HEK293T (cell line): ENCODE data around the gene PPP2R3A.
"Not testable (repeated sequence)": the region's sequence is repeated elsewhere in the genome, so short reads cannot be mapped to it uniquely, and the experiment has no call there.

Experiments used
- CTCF ChIA-PET: fragments of 350-600 bp; formaldehyde crosslinking; extraction: SDS; loops from one replicate; lab custom pipeline; 2021; ENCODE audit warnings: antibody characterized with exemption, inconsistent platforms; lab: Yijun Ruan, JAX
- POLR2A ChIA-PET: fragments of 350-600 bp; formaldehyde crosslinking; extraction: SDS; loops from one replicate; lab custom pipeline; 2020; ENCODE audit warnings: antibody characterized with exemption, inconsistent platforms; lab: Yijun Ruan, JAX
- DNase-seq: peaks from one replicate; pipeline ENCODE4 v3.0.0; 2012; ENCODE audit warnings: mixed read lengths; ENCODE audit errors: extremely low spot score
- ARNT ChIP-seq: fragments of 450-650 bp; IDR thresholded peaks from 2 replicates; pipeline ENCODE4 v1.6.1; 2017; ENCODE audit warnings: mild to moderate bottlenecking
- BHLHE40 ChIP-seq: fragments of 450-650 bp; IDR thresholded peaks from 2 replicates; pipeline ENCODE4 v1.6.1; 2016; ENCODE audit warnings: mild to moderate bottlenecking, moderate library complexity, borderline replicate concordance
- CTBP1 ChIP-seq: fragments of 450-650 bp; IDR thresholded peaks from 2 replicates; pipeline ENCODE4 v1.6.1; 2016; ENCODE audit warnings: borderline replicate concordance
- ELF4 ChIP-seq: fragments of 450-650 bp; IDR thresholded peaks from 2 replicates; pipeline ENCODE4 v1.6.1; 2017; ENCODE audit warnings: antibody characterized with exemption
- FOXA1 ChIP-seq: fragments of 450-650 bp; IDR thresholded peaks from 2 replicates; pipeline ENCODE4 v1.6.1; 2016; ENCODE audit warnings: mild to moderate bottlenecking
- FOXK2 ChIP-seq: fragments of 450-650 bp; IDR thresholded peaks from 2 replicates; pipeline ENCODE4 v1.6.1; 2016; ENCODE audit warnings: mild to moderate bottlenecking
- FOXM1 ChIP-seq: fragments of 450-650 bp; IDR thresholded peaks from 2 replicates; pipeline ENCODE4 v1.6.1; 2017; ENCODE audit warnings: mild to moderate bottlenecking, borderline replicate concordance
- HDGF ChIP-seq: fragments of 450-650 bp; IDR thresholded peaks from 2 replicates; pipeline ENCODE4 v1.6.1; 2017; ENCODE audit warnings: antibody characterized with exemption, borderline replicate concordance
- L3MBTL2 ChIP-seq: fragments of 450-650 bp; conservative IDR thresholded peaks from 2 replicates; pipeline ENCODE4 v1.6.1; 2016; ENCODE audit warnings: mild to moderate bottlenecking
- LEF1 ChIP-seq: fragments of 450-650 bp; IDR thresholded peaks from 2 replicates; pipeline ENCODE4 v1.6.1; 2017; ENCODE audit warnings: mild to moderate bottlenecking, borderline replicate concordance
- NFRKB ChIP-seq: fragments of 450-650 bp; IDR thresholded peaks from 2 replicates; pipeline ENCODE4 v1.6.1; 2016; ENCODE audit warnings: mild to moderate bottlenecking, moderate library complexity
- SP1 ChIP-seq: fragments of 450-650 bp; IDR thresholded peaks from 2 replicates; pipeline ENCODE4 v1.6.1; 2017
- SUZ12 ChIP-seq: fragments of 450-650 bp; IDR thresholded peaks from 2 replicates; pipeline ENCODE4 v1.6.1; 2016; ENCODE audit warnings: mild to moderate bottlenecking
- TARDBP ChIP-seq: fragments of 450-650 bp; IDR thresholded peaks from 2 replicates; pipeline ENCODE4 v1.6.1; 2016
- ZNF384 ChIP-seq: fragments of 450-650 bp; IDR thresholded peaks from 2 replicates; pipeline ENCODE4 v1.6.1; 2016
- TF ChIP-seq, protein P1 (sequence below): fragments of 450-650 bp; IDR thresholded peaks from 2 replicates; pipeline ENCODE4 v1.6.1; 2016

PPP2R3A gene

DNA sequence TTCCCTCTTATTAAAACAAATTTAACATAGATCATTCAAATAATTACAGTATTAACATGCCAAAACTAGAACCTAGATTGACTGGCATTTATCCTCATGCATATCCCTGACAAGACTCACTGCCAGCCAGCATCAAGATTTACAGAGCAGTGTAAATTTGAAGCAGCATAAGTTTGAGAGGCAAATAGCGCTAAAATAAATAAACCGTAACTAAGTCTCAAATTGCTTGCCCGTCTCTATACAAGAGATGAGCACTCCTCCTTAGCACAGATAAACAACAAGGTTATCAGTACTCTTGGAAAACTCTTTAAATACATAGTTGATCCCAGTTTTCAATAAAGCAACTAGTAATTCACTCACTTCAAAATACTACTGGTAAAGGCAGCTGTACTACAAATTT, 201.0 kb downstream of the PPP2R3A start:
- TF ChIP-seq SP1 (no peak), CTBP1 (peak; percentile 37; the same call in 1 of the 2 replicates), TARDBP (no peak)
- TF ChIP-seq, protein P1, sequence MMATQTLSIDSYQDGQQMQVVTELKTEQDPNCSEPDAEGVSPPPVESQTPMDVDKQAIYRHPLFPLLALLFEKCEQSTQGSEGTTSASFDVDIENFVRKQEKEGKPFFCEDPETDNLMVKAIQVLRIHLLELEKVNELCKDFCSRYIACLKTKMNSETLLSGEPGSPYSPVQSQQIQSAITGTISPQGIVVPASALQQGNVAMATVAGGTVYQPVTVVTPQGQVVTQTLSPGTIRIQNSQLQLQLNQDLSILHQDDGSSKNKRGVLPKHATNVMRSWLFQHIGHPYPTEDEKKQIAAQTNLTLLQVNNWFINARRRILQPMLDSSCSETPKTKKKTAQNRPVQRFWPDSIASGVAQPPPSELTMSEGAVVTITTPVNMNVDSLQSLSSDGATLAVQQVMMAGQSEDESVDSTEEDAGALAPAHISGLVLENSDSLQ, result peak; percentile 90
- ChIA-PET CTCF (no interaction called here), POLR2A (no interaction called here)

DNA sequence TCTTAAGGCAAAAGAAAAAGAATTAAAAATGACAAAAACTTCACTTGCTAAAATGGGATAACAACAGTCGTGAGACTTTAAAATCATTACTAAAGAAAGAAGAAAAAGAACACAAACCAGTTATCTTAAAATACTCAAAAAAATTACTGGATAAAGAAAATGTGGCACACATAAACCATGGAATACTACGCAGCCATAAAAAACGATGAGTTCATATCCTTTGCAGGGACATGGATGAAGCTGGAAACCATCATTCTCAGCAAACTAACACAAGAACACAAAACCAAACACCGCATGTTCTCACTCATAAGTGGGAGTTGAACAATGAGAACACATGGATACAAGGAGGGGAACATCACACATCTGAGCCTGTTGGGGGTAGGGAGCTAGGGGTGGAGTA, 202.7 kb downstream of the PPP2R3A start:
- DNase-seq, CTCF ChIA-PET, POLR2A ChIA-PET: not testable (repeated sequence)

More for the DNA sequence above, 201.0 kb downstream of the PPP2R3A start:
- DNase-seq, result no peak

DNA sequence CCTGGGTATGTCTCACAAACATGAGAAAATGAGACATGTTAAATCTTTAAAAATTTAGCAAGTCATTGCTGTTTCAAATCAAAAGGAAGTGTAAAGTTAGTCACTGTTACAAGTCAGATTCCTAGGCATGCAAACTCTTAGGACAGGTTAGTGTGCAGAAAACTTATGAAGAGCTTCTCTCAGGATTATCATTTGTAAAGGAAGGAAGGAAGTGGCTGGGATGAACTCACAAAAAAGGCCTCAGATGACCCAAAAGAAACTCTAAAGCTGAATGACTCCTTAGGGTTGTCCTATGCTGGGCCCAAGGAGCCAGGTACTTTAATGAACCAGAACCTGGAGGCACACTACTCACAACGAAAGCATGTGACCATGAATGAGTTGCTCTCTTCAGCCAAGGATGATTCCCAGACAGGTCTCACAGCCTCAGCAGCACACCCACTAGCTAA, 205.6 kb downstream of the PPP2R3A start:
- CTCF ChIA-PET, result interaction anchor here (0.6 to 1.0 kb wide), 3 partner anchors 26 to 221 kb away, joined by 3 to 5 read pairs (median 5); no protein-coding TSS in a partner anchor
- TF ChIP-seq FOXA1 (no peak), ARNT (no peak), TARDBP (no peak), NFRKB (no peak), FOXK2 (no peak), ZNF384 (no peak), FOXM1 (no peak)
- TF ChIP-seq, protein P1, result no peak
- no peak for DNase-seq
- POLR2A ChIA-PET, result interaction anchor here (0.6 to 1.3 kb wide), 5 partner anchors 12 to 291 kb away, joined by 3 to 5 read pairs (median 4); partner anchors contain the start of gene MSL2

DNA sequence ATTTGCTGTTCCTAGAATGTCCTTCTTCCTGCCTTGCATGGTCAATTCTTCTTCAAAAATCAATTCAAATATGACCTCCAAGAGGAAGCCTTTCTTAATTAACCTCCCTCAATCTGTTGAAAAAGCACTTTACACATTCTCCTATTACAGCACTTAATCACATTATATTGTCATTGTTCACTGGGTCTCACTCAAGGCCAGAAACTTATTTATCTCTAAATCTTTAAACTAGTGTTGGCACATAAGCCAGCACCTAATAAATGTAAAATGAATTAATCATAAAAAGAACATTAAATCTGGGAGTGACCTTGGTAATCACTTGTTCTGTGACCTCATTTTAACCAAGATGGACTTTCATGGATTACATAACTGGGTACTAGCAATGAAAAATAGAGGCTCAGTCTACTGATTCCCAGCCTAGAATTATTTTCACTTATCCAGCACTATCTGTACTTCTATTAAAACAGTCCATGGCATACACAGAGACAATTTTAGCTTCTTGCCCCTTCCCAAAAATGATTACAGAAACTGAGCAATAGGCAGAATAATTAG, 208.5 kb downstream of the PPP2R3A start:
- ChIA-PET CTCF (no interaction called here), POLR2A (no interaction called here)
- no peak for DNase-seq
- no peak for TF ChIP-seq LEF1
- no peak for TF ChIP-seq ZNF384
- no peak for TF ChIP-seq FOXM1
- no peak for TF ChIP-seq NFRKB
- TF ChIP-seq, protein P1, result no peak
- no peak for TF ChIP-seq HDGF
- TF ChIP-seq ARNT, result no peak
- no peak for TF ChIP-seq BHLHE40
- TF ChIP-seq TARDBP, result no peak
- TF ChIP-seq SUZ12, result no peak

DNA sequence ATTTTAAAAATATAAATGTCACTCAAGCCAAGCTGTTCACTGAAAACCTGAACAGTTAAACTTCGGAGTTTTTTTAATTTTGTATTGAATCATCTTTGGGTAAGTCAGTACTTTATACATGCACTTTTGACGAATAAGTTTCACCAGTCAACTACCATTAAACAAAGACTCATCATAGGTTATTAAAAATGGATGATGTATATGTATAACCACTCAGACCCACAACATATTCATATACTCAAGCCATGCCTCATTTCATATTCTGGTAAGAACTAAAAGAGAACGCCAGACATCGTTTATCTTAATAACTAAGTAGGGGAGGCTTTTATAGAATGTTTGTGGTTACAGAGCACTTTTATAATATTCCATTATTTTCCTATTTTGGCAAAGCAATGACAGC, 212.3 kb downstream of the PPP2R3A start:
- DNase-seq, result no peak
- TF ChIP-seq ZNF384 (no peak), HDGF (no peak), SUZ12 (no peak), ARNT (no peak), LEF1 (no peak), FOXK2 (no peak), NFRKB (no peak)
- CTCF ChIA-PET, result no interaction called here
- POLR2A ChIA-PET, result no interaction called here

DNA sequence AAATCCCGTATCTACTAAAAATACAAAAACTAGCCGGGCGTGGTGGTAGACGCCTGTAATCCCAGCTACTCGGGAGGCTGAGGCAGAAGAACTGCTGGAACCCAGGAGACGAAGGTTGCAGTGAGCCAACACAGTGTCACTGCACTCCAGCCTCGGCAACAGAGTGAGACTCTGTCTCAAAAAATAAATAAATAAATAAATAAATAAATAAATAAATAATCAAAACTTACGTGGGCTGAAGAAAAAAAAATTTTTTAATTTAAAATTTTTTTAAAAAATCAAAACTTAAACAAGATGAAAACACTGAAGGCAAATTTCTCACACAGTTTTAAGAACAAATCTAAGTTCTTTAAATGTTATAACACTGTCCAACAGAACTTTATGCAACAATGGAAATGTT, 216.2 kb downstream of the PPP2R3A start:
- ChIA-PET CTCF (no interaction called here), POLR2A (interaction anchor here (4.8 kb wide), 1 partner anchor 14 kb away, joined by 27 read pairs; the partner anchor contains the start of gene MSL2)
- DNase-seq, result no peak
- TF ChIP-seq ZNF384 (no peak), BHLHE40 (no peak)

DNA sequence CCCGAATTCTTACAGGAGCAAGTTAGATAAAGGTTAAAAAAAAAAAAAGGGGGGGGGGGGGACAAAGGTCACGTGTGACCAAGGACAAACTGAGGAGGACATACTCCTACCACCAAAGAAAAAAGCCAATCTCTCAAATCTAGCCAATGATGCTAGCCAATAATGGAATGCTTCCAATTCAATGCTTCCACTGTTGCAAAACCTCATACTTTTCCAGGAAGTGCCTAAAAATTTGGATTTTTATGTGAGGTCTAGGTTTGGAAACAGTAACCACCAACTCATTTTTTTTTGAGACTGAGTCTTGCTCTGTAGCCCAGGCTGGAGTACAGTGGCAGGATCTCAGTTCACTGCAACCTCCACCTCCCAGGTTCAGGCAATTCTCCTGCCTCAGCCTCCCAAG, 219.2 kb downstream of the PPP2R3A start:
- DNase-seq, result no peak
- POLR2A ChIA-PET, result interaction anchor here (1.6 kb wide), 1 partner anchor 568 kb away, joined by 4 read pairs; the partner anchor contains the start of gene STAG1
- TF ChIP-seq ARNT (no peak), HDGF (no peak), LEF1 (no peak), ELF4 (no peak), CTBP1 (no peak), BHLHE40 (no peak), FOXK2 (no peak), SUZ12 (no peak), ZNF384 (no peak), TARDBP (no peak), L3MBTL2 (no peak), FOXM1 (no peak), FOXA1 (no peak), SP1 (no peak), NFRKB (no peak)
- CTCF ChIA-PET, result no interaction called here
